CD14-positive monocyte (primary cell): ENCODE measurements around the gene CDH18. TPM values are rescaled to one million over a fixed set of nuclear protein-coding genes. Genes with fewer than 3 reads are reported as not detected.

Experiments
- DNase-seq, 3 donors: peaks; one replicate each; pipeline ENCODE4 v3.0.0-alpha.2; 2011 to 2022
- H2AFZ ChIP-seq: 2 replicates; pipeline ENCODE4 v1.6.0; 2012; ENCODE audit warnings: mild to moderate bottlenecking, low read depth, low read length, inconsistent platforms; ENCODE audit not compliant: insufficient read depth, poor library complexity, severe bottlenecking
- H3K27ac ChIP-seq, 2 donors: 1 replicate in 1 of 2; 2 replicates in 1 of 2; pipeline ENCODE4 v1.5.1; 2012 to 2013; ENCODE audit warnings: low read length in 2 of 2, control low read depth in 1 of 2, inconsistent platforms in 1 of 2, low read depth in 1 of 2, mild to moderate bottlenecking in 1 of 2
- H3K27me3 ChIP-seq, 2 donors: one replicate each; pipeline versions ENCODE4 v1.6.0 to v1.6.1; 2011 to 2013; ENCODE audit warnings: low read length in 2 of 2; ENCODE audit not compliant: control insufficient read depth in 2 of 2, insufficient read depth in 2 of 2
- H3K36me3 ChIP-seq, 2 donors: replicated peaks in 1 of 2; 1 replicate in 1 of 2; 2 replicates in 1 of 2; pipeline versions ENCODE4 v1.5.1 to v1.6.1; 2012 to 2013; ENCODE audit warnings: low read length in 2 of 2, control low read depth in 1 of 2, inconsistent platforms in 1 of 2, mild to moderate bottlenecking in 1 of 2; ENCODE audit not compliant: insufficient read depth in 2 of 2, control insufficient read depth in 1 of 2
- H3K4me1 ChIP-seq, 2 donors: 1 replicate in 1 of 2; 2 replicates in 1 of 2; pipeline versions ENCODE4 v1.5.1 to v1.6.1; 2012 to 2013; ENCODE audit warnings: low read length in 2 of 2, control low read depth in 1 of 2, inconsistent platforms in 1 of 2, mild to moderate bottlenecking in 1 of 2, moderate library complexity in 1 of 2; ENCODE audit not compliant: insufficient read depth in 2 of 2, control insufficient read depth in 1 of 2
- H3K4me2 ChIP-seq: replicated peaks from 2 replicates; pipeline ENCODE3; 2012; ENCODE audit warnings: low read length, moderate library complexity, mild to moderate bottlenecking; ENCODE audit not compliant: poor library complexity, severe bottlenecking; ENCODE audit errors: extremely low read depth
- H3K4me3 ChIP-seq, 3 experiments: fragments of 200-600 bp in 1 of 3; sonication (generic) in 1 of 3; replicated peaks in 1 of 3; 1 replicate in 2 of 3; 2 replicates in 1 of 3; pipeline ENCODE4 v1.5.1; 2011 to 2013; ENCODE audit warnings: low read length in 3 of 3, mild to moderate bottlenecking in 3 of 3, control low read depth in 2 of 3, low read depth in 2 of 3, inconsistent platforms in 1 of 3, moderate library complexity in 1 of 3
- H3K79me2 ChIP-seq: 2 replicates; pipeline ENCODE4 v1.6.0; 2012; ENCODE audit warnings: mild to moderate bottlenecking, control low read depth, inconsistent platforms, low read length, moderate library complexity; ENCODE audit not compliant: insufficient read depth
- H3K9ac ChIP-seq: 2 replicates; pipeline ENCODE4 v1.6.0; 2017; ENCODE audit warnings: low read length, mild to moderate bottlenecking; ENCODE audit not compliant: insufficient read depth, poor library complexity, severe bottlenecking
- H3K9me3 ChIP-seq, 2 donors: replicated peaks in 1 of 2; 1 replicate in 1 of 2; 2 replicates in 1 of 2; pipeline versions ENCODE4 v1.5.1 to v1.6.1; 2012 to 2013; ENCODE audit warnings: low read length in 2 of 2, control low read depth in 1 of 2; ENCODE audit not compliant: control insufficient read depth in 1 of 2, insufficient read depth in 1 of 2
- H4K20me1 ChIP-seq: 2 replicates; pipeline ENCODE4 v1.6.0; 2012; ENCODE audit warnings: mild to moderate bottlenecking, low read length, control low read depth, moderate library complexity; ENCODE audit not compliant: insufficient read depth
- H3K27ac Mint-ChIP-seq, 7 donors: one replicate each; pipeline ENCODE4 v1.8.0; 2020; ENCODE audit warnings: mild to moderate bottlenecking in 7 of 7, mixed read lengths in 7 of 7, moderate library complexity in 6 of 7, inconsistent platforms in 2 of 7
- H3K27me3 Mint-ChIP-seq, 3 donors: one replicate each; pipeline ENCODE4 v1.8.0; 2021 to 2022; ENCODE audit warnings: low read depth in 3 of 3, mild to moderate bottlenecking in 3 of 3, mixed read lengths in 3 of 3, moderate library complexity in 3 of 3, inconsistent platforms in 1 of 3
- H3K36me3 Mint-ChIP-seq, 2 donors: one replicate each; pipeline ENCODE4 v1.8.0; 2020; ENCODE audit warnings: mixed read lengths in 2 of 2, inconsistent platforms in 1 of 2, mild to moderate bottlenecking in 1 of 2
- H3K4me1 Mint-ChIP-seq: one replicate; pipeline ENCODE4 v1.8.0; 2020; ENCODE audit warnings: mild to moderate bottlenecking, mixed read lengths
- H3K4me3 Mint-ChIP-seq, 2 donors: one replicate each; pipeline ENCODE4 v1.8.0; 2020; ENCODE audit warnings: mild to moderate bottlenecking in 2 of 2, mixed read lengths in 2 of 2, moderate library complexity in 1 of 2
- H3K9me3 Mint-ChIP-seq, 7 donors: one replicate each; pipeline ENCODE4 v1.8.0; 2020 to 2022; ENCODE audit warnings: mixed read lengths in 7 of 7, mild to moderate bottlenecking in 6 of 7, moderate library complexity in 6 of 7, inconsistent platforms in 2 of 7
- CTCF ChIP-seq: fragments of 200-600 bp; IDR thresholded peaks from one replicate; pipeline ENCODE4 v1.8.0; 2022; ENCODE audit warnings: antibody characterized with exemption, mild to moderate bottlenecking
- WGBS: methylation state at CpG from one replicate; pipeline ENCODE4 v1.1.5; 2013; ENCODE audit warnings: missing lambda C conversion rate; ENCODE audit not compliant: insufficient coverage; 5-methylcytosine and 5-hydroxymethylcytosine counted together
- intact Hi-C, 2 donors: fragments of 100-400 bp; cut with micrococcal nuclease; formaldehyde crosslinking; loops; one replicate each; pipeline versions ENCODE4 v1.15.0 to v1.15.1; 2023
- polyA plus RNA-seq, 3 donors: library from polyadenylated mRNA; depleted of rRNA in 1 of 3; unstranded in 2 of 3; stranded (reverse) in 1 of 3; fragments of 300-500 nt in 2 of 3; fragments of >200 nt in 1 of 3; fragmentation: Illumina TruSeq in 2 of 3; gene quantifications; 1 replicate in 2 of 3; 2 replicates in 1 of 3; pipeline ENCODE4 v1.2.3, GENCODE V29; 2012 to 2021

Gene CDH18
- polyA plus RNA-seq, 3 donors: not detected

DNA sequence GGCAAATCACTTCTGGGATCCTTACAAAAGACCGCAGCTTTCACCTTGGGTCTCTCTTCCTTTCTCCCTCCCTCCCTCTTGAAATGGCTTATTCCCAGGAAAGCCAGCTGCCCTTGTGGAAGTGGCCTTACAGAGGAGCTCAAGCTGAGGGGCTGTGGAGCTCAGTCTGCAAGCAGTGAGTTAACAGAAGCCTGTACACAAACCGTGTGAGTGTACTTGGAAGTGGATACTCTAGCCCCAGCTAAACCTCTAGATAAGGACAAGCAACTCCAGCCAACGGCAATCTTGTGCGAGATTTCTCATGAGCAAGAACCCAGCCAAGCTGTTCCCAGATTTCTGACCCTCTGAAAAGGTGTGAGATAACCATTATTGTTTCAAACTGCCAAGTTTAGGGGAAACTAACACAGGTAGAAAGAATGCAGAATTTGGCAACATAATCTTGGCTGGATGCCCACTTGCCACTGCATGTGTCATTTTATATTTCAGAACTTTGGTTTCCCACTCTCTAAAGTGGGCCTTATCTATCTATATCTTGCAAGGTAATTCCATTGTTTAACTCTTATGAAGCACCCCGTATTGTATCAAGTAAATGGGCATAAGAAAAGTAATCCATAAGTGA is 85.6 kb downstream of the CDH18 start:
- intact Hi-C loops: no loop called here
- Histone ChIP-seq H3K9me3 (no peaks in the 10 kb centered on the region), H3K36me3 (no peaks in the 10 kb centered on the region), H4K20me1 (no peaks in the 10 kb centered on the region), H3K9ac (no peak overlapping the region), H3K27ac (no peak overlapping the region), H2AFZ (no peak overlapping the region), H3K27me3 (no peaks in the 10 kb centered on the region), H3K79me2 (no peaks in the 10 kb centered on the region), H3K4me1 (no peaks in the 10 kb centered on the region), H3K4me3 (no peak overlapping the region), H3K4me2 (no peak overlapping the region)
- Mint-ChIP-seq H3K4me3 (no peak overlapping the region), H3K27me3 (no peaks in the 10 kb centered on the region), H3K9me3 (peaks cover 0 to 2% (median 0%) of the 10 kb centered on the region in 7 donors), H3K36me3 (no peaks in the 10 kb centered on the region), H3K4me1 (no peaks in the 10 kb centered on the region), H3K27ac (no peak overlapping the region)
- TF ChIP-seq CTCF: no peak
- no peak for DNase-seq
- 83% methylated on average over 3 of the region's 5 CpGs for WGBS

GRCh38 chr5:19900269-19900668 is 87.7 kb downstream of the CDH18 start:
- H3K4me2 ChIP-seq: no peak overlapping the region
- H2AFZ ChIP-seq: no peak overlapping the region
- whole genome bisulfite sequencing: no CpG with 5 or more reads among the region's 3 CpGs
- Mint-ChIP-seq H3K4me1 (no peaks in the 10 kb centered on the region), H3K9me3 (peaks cover 0 to 2% (median 0%) of the 10 kb centered on the region in 7 donors), H3K27ac (no peak overlapping the region), H3K36me3 (no peaks in the 10 kb centered on the region), H3K27me3 (no peaks in the 10 kb centered on the region), H3K4me3 (no peak overlapping the region)
- DNase-seq: no peak
- no peak for TF ChIP-seq CTCF
- H3K4me3 ChIP-seq: no peak overlapping the region
- no peaks in the 10 kb centered on the region for H3K36me3 ChIP-seq
- no peaks in the 10 kb centered on the region for H4K20me1 ChIP-seq
- H3K79me2 ChIP-seq: no peaks in the 10 kb centered on the region
- H3K9me3 ChIP-seq: no peaks in the 10 kb centered on the region
- H3K27me3 ChIP-seq: no peaks in the 10 kb centered on the region
- intact Hi-C loops: no loop called here
- H3K4me1 ChIP-seq: no peaks in the 10 kb centered on the region
- no peak overlapping the region for H3K9ac ChIP-seq
- H3K27ac ChIP-seq: no peak overlapping the region
